HEK293 (cell line): ENCODE data around the gene GCNT2.

Experiments
- CTCF ChIA-PET: fragments of 350-600 bp; formaldehyde crosslinking; extraction: SDS; loops from one replicate; lab custom pipeline; 2021; ENCODE audit warnings: antibody characterized with exemption; lab: Yijun Ruan, JAX
- POLR2A ChIA-PET: fragments of 300-600 bp; formaldehyde crosslinking; extraction: SDS; loops from one replicate; lab custom pipeline; 2020; ENCODE audit warnings: antibody characterized with exemption, inconsistent platforms; lab: Yijun Ruan, JAX
- H3K27ac ChIP-seq: fragments of 200-500 bp; sonication (Bioruptor generic); 2 replicates; pipeline ENCODE4 v1.5.1; 2014; ENCODE audit warnings: low read depth, low read length, control low read depth, inconsistent platforms; ENCODE audit errors: extremely low read depth
- H3K36me3 ChIP-seq, 2 experiments: fragments of 200-500 bp in 1 of 2; sonication (Bioruptor generic) in 1 of 2; 1 replicate in 1 of 2; 2 replicates in 1 of 2; pipeline ENCODE4 v1.5.1; 2014 to 2017; ENCODE audit warnings: inconsistent platforms in 2 of 2, low read length in 2 of 2; ENCODE audit not compliant: control insufficient read depth in 2 of 2, insufficient read depth in 1 of 2
- H3K4me1 ChIP-seq: fragments of 200-500 bp; sonication (Bioruptor generic); 2 replicates; pipeline ENCODE4 v1.5.1; 2014; ENCODE audit warnings: mild to moderate bottlenecking, low read length, inconsistent platforms; ENCODE audit not compliant: control insufficient read depth, insufficient read depth
- H3K4me3 ChIP-seq: 2 replicates; pipeline ENCODE4 v1.5.1; 2011; ENCODE audit warnings: low read depth, mild to moderate bottlenecking, control low read depth, low read length, moderate library complexity
- H3K9me3 ChIP-seq: fragments of 200-500 bp; sonication (Bioruptor generic); 2 replicates; pipeline ENCODE4 v1.5.1; 2014; ENCODE audit warnings: low read depth, low read length, inconsistent platforms; ENCODE audit not compliant: control insufficient read depth, insufficient read depth
- GLIS2 ChIP-seq: fragments of 450-650 bp; formaldehyde crosslinking; IDR thresholded peaks from 2 replicates; pipeline ENCODE4 v1.5.1; 2016; ENCODE audit warnings: missing biosample characterization, missing genetic modification characterization
- KLF1 ChIP-seq: fragments of 450-650 bp; formaldehyde crosslinking; IDR thresholded peaks from 2 replicates; pipeline ENCODE4 v1.5.1; 2016; ENCODE audit warnings: missing biosample characterization, missing genetic modification characterization
- MYNN ChIP-seq: fragments of 450-650 bp; formaldehyde crosslinking; IDR thresholded peaks from 2 replicates; pipeline ENCODE4 v1.5.1; 2016; ENCODE audit warnings: missing biosample characterization, missing genetic modification characterization, borderline replicate concordance
- TCF7L2 ChIP-seq: IDR thresholded peaks from 2 replicates; pipeline ENCODE4 v1.6.1; 2011; ENCODE audit warnings: low read depth, mild to moderate bottlenecking, inconsistent platforms, low read length, moderate library complexity, borderline replicate concordance
- YY1 ChIP-seq: fragments of 450-650 bp; formaldehyde crosslinking; IDR thresholded peaks from 2 replicates; pipeline ENCODE4 v1.5.1; 2018; ENCODE audit warnings: missing biosample characterization, missing genetic modification characterization
- YY2 ChIP-seq: fragments of 450-650 bp; formaldehyde crosslinking; IDR thresholded peaks from 2 replicates; pipeline ENCODE4 v1.5.1; 2016; ENCODE audit warnings: missing biosample characterization, missing genetic modification characterization
- ZEB2 ChIP-seq: fragments of 450-650 bp; formaldehyde crosslinking; IDR thresholded peaks from 2 replicates; pipeline ENCODE4 v1.5.1; 2016; ENCODE audit warnings: missing biosample characterization, missing genetic modification characterization
- ZNF10 ChIP-seq: fragments of 450-650 bp; formaldehyde crosslinking; IDR thresholded peaks from 2 replicates; pipeline ENCODE4 v1.5.1; 2017; ENCODE audit warnings: missing biosample characterization, missing genetic modification characterization
- ZNF112 ChIP-seq: fragments of 450-650 bp; formaldehyde crosslinking; IDR thresholded peaks from 2 replicates; pipeline ENCODE4 v1.5.0; 2017; ENCODE audit warnings: missing biosample characterization, missing genetic modification characterization
- ZNF114 ChIP-seq: fragments of 450-650 bp; formaldehyde crosslinking; IDR thresholded peaks from 2 replicates; pipeline ENCODE4 v1.5.0; 2017; ENCODE audit warnings: missing biosample characterization, missing genetic modification characterization
- ZNF169 ChIP-seq: fragments of 450-650 bp; formaldehyde crosslinking; IDR thresholded peaks from 2 replicates; pipeline ENCODE4 v1.5.1; 2016; ENCODE audit warnings: missing biosample characterization, missing genetic modification characterization
- ZNF223 ChIP-seq: fragments of 450-650 bp; formaldehyde crosslinking; IDR thresholded peaks from 2 replicates; pipeline ENCODE4 v1.5.1; 2016; ENCODE audit warnings: missing biosample characterization, missing genetic modification characterization
- ZNF248 ChIP-seq: fragments of 450-650 bp; formaldehyde crosslinking; IDR thresholded peaks from 2 replicates; pipeline ENCODE4 v1.5.1; 2017; ENCODE audit warnings: missing biosample characterization, missing genetic modification characterization
- ZNF335 ChIP-seq: fragments of 450-650 bp; formaldehyde crosslinking; conservative IDR thresholded peaks from 2 replicates; pipeline ENCODE4 v1.5.1; 2016; ENCODE audit warnings: missing biosample characterization, missing genetic modification characterization
- ZNF341 ChIP-seq: fragments of 450-650 bp; formaldehyde crosslinking; IDR thresholded peaks from 2 replicates; pipeline ENCODE4; 2016; ENCODE audit warnings: low read depth, missing biosample characterization, missing genetic modification characterization
- ZNF394 ChIP-seq: fragments of 450-650 bp; formaldehyde crosslinking; IDR thresholded peaks from 2 replicates; pipeline ENCODE4 v1.5.1; 2016; ENCODE audit warnings: missing biosample characterization, missing genetic modification characterization, mild to moderate bottlenecking, moderate library complexity, borderline replicate concordance
- ZNF585B ChIP-seq: fragments of 450-650 bp; formaldehyde crosslinking; IDR thresholded peaks from 2 replicates; pipeline ENCODE4 v1.5.1; 2016; ENCODE audit warnings: missing biosample characterization, missing genetic modification characterization
- ZNF600 ChIP-seq: fragments of 450-650 bp; formaldehyde crosslinking; IDR thresholded peaks from 2 replicates; pipeline ENCODE4 v1.5.1; 2016; ENCODE audit warnings: missing biosample characterization, missing genetic modification characterization
- ZNF626 ChIP-seq: fragments of 450-650 bp; sonication (Bioruptor Pico); formaldehyde crosslinking; IDR thresholded peaks from 2 replicates; pipeline ENCODE4 v1.5.1; 2018; ENCODE audit warnings: missing biosample characterization, missing genetic modification characterization, inconsistent platforms
- ZNF768 ChIP-seq: fragments of 450-650 bp; formaldehyde crosslinking; IDR thresholded peaks from 2 replicates; pipeline ENCODE4 v1.5.1; 2018; ENCODE audit warnings: missing biosample characterization, mild to moderate bottlenecking, missing genetic modification characterization
- ZSCAN23 ChIP-seq: fragments of 450-650 bp; formaldehyde crosslinking; IDR thresholded peaks from 2 replicates; pipeline ENCODE4 v1.5.1; 2016; ENCODE audit warnings: missing biosample characterization, missing genetic modification characterization
- TF ChIP-seq, protein P1 (sequence below): sonication (generic); formaldehyde crosslinking; IDR thresholded peaks from 2 replicates; pipeline ENCODE4 v1.8.1; 2022; ENCODE audit warnings: mild to moderate bottlenecking, moderate library complexity, missing genetic modification reagents
- TF ChIP-seq, protein P2 (sequence below): fragments of 450-650 bp; formaldehyde crosslinking; IDR thresholded peaks from 2 replicates; pipeline ENCODE4 v1.5.1; 2017; ENCODE audit warnings: missing biosample characterization, mild to moderate bottlenecking, missing genetic modification characterization, moderate library complexity
- TF ChIP-seq, protein P3 (sequence below): fragments of 450-650 bp; formaldehyde crosslinking; IDR thresholded peaks from 2 replicates; pipeline ENCODE4 v1.5.1; 2016; ENCODE audit warnings: missing biosample characterization, missing genetic modification characterization

Gene GCNT2

DNA sequence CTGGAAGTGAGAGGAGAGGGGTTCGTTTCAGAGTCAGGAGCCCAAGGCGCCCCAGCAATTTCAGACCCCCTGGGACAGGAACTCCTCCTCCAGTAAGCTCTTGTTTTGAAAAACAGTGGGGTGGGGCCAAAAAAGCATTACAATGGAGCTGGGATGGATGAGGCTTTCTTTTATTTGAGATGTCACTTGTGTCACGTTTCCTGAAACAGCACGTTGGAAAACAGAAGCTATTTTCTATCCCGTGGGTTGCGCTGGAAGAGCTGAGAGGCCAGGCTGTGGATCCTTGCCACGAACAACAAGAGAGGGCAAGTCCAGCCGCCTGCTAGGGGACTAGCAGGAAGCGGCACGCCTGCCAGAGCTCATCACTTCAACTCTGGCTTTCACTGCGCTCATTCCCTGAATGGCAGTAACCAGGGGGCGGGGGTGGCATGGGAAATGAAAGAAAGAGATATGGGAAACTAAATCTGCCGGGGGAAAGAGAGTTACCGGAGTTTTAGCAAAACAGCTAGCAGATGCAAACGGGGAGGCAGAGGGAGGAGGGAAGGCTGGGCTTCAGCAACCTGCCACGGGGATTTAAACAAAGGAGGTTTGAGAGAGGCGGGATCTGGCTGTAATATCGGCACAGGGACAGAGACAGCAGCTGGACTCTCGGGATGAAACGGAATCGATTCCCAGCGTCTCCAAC lies 34.6 kb downstream of the GCNT2 start (continued):
- TF ChIP-seq MYNN (tag by site-specific recombination) (no peak), GLIS2 (tag by site-specific recombination) (0 out of 2 replicates have a peak, but pooled peaks have one; percentile 26), ZNF114 (no peak), ZNF248 (tag by site-specific recombination) (no peak), ZNF335 (tag by site-specific recombination) (peak; percentile 71), ZNF341 (tag by site-specific recombination) (peak; percentile 69), ZSCAN23 (tag by site-specific recombination) (no peak), ZNF10 (tag by site-specific recombination) (peak; percentile 33; the same call in 1 of the 2 replicates)

DNA sequence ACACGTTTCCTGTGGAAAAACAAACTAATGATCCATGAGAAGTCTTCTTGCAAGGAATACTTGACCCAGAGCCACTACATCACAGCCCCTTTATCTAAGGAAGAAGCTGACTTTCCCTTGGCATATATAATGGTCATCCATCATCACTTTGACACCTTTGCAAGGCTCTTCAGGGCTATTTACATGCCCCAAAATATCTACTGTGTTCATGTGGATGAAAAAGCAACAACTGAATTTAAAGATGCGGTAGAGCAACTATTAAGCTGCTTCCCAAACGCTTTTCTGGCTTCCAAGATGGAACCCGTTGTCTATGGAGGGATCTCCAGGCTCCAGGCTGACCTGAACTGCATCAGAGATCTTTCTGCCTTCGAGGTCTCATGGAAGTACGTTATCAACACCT lies 35.4 kb downstream of the GCNT2 start:
- ChIA-PET CTCF (interaction anchor here (0.6 to 0.7 kb wide), 2 partner anchors 1014 to 1609 kb away, joined by 3 to 7 read pairs; no protein-coding TSS in a partner anchor), POLR2A (no interaction called here)
- Histone ChIP-seq H3K27ac (no peak overlapping the region), H3K4me1 (0 out of 2 replicates have a peak, but pooled peaks cover 2% of the 10 kb centered on the region), H3K4me3 (no peak overlapping the region), H3K36me3 (no peaks in the 10 kb centered on the region), H3K9me3 (no peaks in the 10 kb centered on the region)
- TF ChIP-seq TCF7L2: no peak
- no peak for TF ChIP-seq ZNF112 (tag by site-specific recombination)
- no peak for TF ChIP-seq KLF1 (tag by site-specific recombination)
- no peak for TF ChIP-seq ZNF223
- no peak for TF ChIP-seq YY1
- TF ChIP-seq, protein P1, sequence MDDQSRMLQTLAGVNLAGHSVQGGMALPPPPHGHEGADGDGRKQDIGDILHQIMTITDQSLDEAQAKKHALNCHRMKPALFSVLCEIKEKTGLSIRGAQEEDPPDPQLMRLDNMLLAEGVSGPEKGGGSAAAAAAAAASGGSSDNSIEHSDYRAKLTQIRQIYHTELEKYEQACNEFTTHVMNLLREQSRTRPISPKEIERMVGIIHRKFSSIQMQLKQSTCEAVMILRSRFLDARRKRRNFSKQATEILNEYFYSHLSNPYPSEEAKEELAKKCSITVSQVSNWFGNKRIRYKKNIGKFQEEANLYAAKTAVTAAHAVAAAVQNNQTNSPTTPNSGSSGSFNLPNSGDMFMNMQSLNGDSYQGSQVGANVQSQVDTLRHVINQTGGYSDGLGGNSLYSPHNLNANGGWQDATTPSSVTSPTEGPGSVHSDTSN (CRISPR knock-in tag): no peak
- no peak for TF ChIP-seq ZNF626 (tag by site-specific recombination)

DNA sequence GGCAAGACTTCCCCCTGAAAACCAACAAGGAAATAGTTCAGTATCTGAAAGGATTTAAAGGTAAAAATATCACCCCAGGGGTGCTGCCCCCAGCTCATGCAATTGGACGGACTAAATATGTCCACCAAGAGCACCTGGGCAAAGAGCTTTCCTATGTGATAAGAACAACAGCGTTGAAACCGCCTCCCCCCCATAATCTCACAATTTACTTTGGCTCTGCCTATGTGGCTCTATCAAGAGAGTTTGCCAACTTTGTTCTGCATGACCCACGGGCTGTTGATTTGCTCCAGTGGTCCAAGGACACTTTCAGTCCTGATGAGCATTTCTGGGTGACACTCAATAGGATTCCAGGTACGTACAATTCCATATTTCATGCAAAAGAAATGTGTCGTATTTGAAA lies 35.8 kb downstream of the GCNT2 start:
- H3K36me3 ChIP-seq: no peaks in the 10 kb centered on the region
- ChIA-PET CTCF (interaction anchor here (0.6 to 0.7 kb wide), 2 partner anchors 1014 to 1610 kb away, joined by 3 to 7 read pairs; no protein-coding TSS in a partner anchor), POLR2A (no interaction called here)
- no peak overlapping the region for H3K27ac ChIP-seq
- H3K4me3 ChIP-seq: no peak overlapping the region
- no peaks in the 10 kb centered on the region for H3K9me3 ChIP-seq
- TF ChIP-seq KLF1 (tag by site-specific recombination) (no peak), ZNF169 (no peak), ZNF768 (no peak), ZEB2 (tag by site-specific recombination) (no peak), ZNF585B (tag by site-specific recombination) (no peak), YY2 (tag by site-specific recombination) (no peak), ZNF394 (tag by site-specific recombination) (no peak)
- H3K4me1 ChIP-seq: 0 out of 2 replicates have a peak, but pooled peaks cover 2% of the 10 kb centered on the region

DNA sequence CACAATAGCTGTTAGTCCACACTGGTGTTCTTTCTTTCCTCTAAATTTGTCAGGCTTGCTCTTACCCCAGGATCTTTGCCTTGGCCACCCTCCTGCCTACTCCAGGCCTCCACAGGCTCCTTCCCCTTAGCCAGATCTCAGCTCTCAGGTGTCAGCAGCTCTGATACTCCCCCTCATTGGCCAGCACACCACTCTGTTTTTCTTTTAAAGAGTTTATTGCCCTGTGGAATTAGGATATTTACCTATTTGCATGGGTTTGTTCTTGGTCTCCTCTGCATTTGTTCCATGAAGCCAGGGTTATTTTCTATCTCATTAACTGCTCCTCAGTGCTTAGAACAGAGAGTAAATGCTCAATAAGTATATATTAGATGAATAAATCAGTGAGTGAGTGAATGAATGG lies 36.8 kb downstream of the GCNT2 start:
- no peak overlapping the region for H3K27ac ChIP-seq
- CTCF ChIA-PET: interaction anchor here (0.5 to 0.8 kb wide), 4 partner anchors 21 to 1676 kb away, joined by 3 to 5 read pairs (median 3); no protein-coding TSS in a partner anchor
- H3K4me3 ChIP-seq: no peak overlapping the region
- H3K9me3 ChIP-seq: no peaks in the 10 kb centered on the region
- H3K36me3 ChIP-seq: no peaks in the 10 kb centered on the region
- 0 out of 2 replicates have a peak, but pooled peaks cover 2% of the 10 kb centered on the region for H3K4me1 ChIP-seq
- POLR2A ChIA-PET: interaction anchor here (0.5 kb wide), 1 partner anchor 137 kb away, joined by 5 read pairs; the partner anchor contains the start of gene PAK1IP1
- TF ChIP-seq, protein P2, sequence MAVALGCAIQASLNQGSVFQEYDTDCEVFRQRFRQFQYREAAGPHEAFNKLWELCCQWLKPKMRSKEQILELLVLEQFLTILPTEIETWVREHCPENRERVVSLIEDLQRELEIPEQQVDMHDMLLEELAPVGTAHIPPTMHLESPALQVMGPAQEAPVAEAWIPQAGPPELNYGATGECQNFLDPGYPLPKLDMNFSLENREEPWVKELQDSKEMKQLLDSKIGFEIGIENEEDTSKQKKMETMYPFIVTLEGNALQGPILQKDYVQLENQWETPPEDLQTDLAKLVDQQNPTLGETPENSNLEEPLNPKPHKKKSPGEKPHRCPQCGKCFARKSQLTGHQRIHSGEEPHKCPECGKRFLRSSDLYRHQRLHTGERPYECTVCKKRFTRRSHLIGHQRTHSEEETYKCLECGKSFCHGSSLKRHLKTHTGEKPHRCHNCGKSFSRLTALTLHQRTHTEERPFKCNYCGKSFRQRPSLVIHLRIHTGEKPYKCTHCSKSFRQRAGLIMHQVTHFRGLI (tag by site-specific recombination): no peak
- TF ChIP-seq, protein P3, sequence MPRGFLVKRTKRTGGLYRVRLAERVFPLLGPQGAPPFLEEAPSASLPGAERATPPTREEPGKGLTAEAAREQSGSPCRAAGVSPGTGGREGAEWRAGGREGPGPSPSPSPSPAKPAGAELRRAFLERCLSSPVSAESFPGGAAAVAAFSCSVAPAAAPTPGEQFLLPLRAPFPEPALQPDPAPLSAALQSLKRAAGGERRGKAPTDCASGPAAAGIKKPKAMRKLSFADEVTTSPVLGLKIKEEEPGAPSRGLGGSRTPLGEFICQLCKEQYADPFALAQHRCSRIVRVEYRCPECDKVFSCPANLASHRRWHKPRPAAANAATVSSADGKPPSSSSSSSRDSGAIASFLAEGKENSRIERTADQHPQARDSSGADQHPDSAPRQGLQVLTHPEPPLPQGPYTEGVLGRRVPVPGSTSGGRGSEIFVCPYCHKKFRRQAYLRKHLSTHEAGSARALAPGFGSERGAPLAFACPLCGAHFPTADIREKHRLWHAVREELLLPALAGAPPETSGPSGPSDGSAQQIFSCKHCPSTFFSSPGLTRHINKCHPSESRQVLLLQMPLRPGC (tag by site-specific recombination): no peak
- TF ChIP-seq ZNF600 (tag by site-specific recombination): no peak
